Coronary artery (tissue), 2 donors: Measurements from ENCODE around the gene OR5K1.

ENCODE experiments used
- DNase-seq: peaks from one replicate; pipeline ENCODE4 v3.0.0-alpha.2; 2017; ENCODE audit warnings: low spot score
- H3K27ac ChIP-seq, 2 donors: fragments of 200-600 bp; sonication (generic); one replicate each; pipeline ENCODE4 v1.5.1; 2016 to 2019
- H3K4me3 ChIP-seq: fragments of 200-600 bp; sonication (generic); 2 replicates; pipeline ENCODE4 v1.5.1; 2016; ENCODE audit warnings: mild to moderate bottlenecking, moderate library complexity
- CTCF ChIP-seq: fragments of 200-600 bp; sonication (generic); IDR thresholded peaks from one replicate; pipeline ENCODE4 v1.5.1; 2019; ENCODE audit warnings: antibody characterized with exemption

Gene OR5K1

GRCh38 chr3:98513091-98513511, 50.1 kb downstream of the OR5K1 start:
- no peak overlapping the region for H3K4me3 ChIP-seq
- TF ChIP-seq CTCF = no peak
- H3K27ac ChIP-seq = no peak overlapping the region
- DNase-seq = no peak

GRCh38 chr3:98513736-98514135, 50.7 kb downstream of the OR5K1 start:
- H3K27ac ChIP-seq = no peak overlapping the region
- no peak for DNase-seq
- TF ChIP-seq CTCF = no peak
- no peak overlapping the region for H3K4me3 ChIP-seq

GRCh38 chr3:98514948-98515347, 51.9 kb downstream of the OR5K1 start:
- no peak overlapping the region for H3K4me3 ChIP-seq
- DNase-seq = no peak
- TF ChIP-seq CTCF = no peak
- H3K27ac ChIP-seq = no peak overlapping the region

- no peak for TF ChIP-seq CTCF
- Histone ChIP-seq H3K4me3 (no peak overlapping the region), H3K27ac (no peak overlapping the region)
- DNase-seq = no peak
Measured at GRCh38 chr3:98518816-98519215, 55.8 kb downstream of the OR5K1 start.

- no peak for DNase-seq
- Histone ChIP-seq H3K27ac (no peak overlapping the region), H3K4me3 (no peak overlapping the region)
- no peak for TF ChIP-seq CTCF
Measured at GRCh38 chr3:98519351-98519750, 56.4 kb downstream of the OR5K1 start.

GRCh38 chr3:98521897-98522543, 59.0 kb downstream of the OR5K1 start:
- TF ChIP-seq CTCF = no peak
- no peak for DNase-seq
- Histone ChIP-seq H3K27ac (peak overlapping the region; percentile 95 to 98), H3K4me3 (peak overlapping the region; percentile 91)
